Right renal pelvis (tissue), 4 donors: ENCODE measurements around the gene TXNDC8. TPM values are rescaled to one million over a fixed set of nuclear protein-coding genes. Genes with fewer than 3 reads are reported as not detected.

Experiments
- polyA plus RNA-seq, 4 donors: library from polyadenylated mRNA; unstranded; fragments of 120-200 nt; gene quantifications; one replicate each; pipeline ENCODE4 v1.2.1, GENCODE V29; 2013; ENCODE audit not compliant: insufficient read length in 4 of 4

TXNDC8 gene
- polyA plus RNA-seq, 4 donors: not detected

Other genes starting within 250 kb of the TXNDC8 start
- gene C9orf152, start 129.7 kb downstream of the TXNDC8 start, polyA plus RNA-seq: under 1 TPM; 0.28 to 0.53 (median 0.42) TPM
- gene TXN, start 81.4 kb downstream of the TXNDC8 start, polyA plus RNA-seq: 100 to 1,000 TPM; 235 to 250 (median 242) TPM
- gene SVEP1, start 241.9 kb upstream of the TXNDC8 start, polyA plus RNA-seq: 1 to 10 TPM; 7.2 to 8.0 (median 7.4) TPM